Measurements from ENCODE around the gene ARNT2.

Gene ARNT2

GRCh38 chr15:80578871-80579270, 174.7 kb downstream of the ARNT2 start:
- no peak for DNase-seq (ENCODE audit: low read depth)

DNA sequence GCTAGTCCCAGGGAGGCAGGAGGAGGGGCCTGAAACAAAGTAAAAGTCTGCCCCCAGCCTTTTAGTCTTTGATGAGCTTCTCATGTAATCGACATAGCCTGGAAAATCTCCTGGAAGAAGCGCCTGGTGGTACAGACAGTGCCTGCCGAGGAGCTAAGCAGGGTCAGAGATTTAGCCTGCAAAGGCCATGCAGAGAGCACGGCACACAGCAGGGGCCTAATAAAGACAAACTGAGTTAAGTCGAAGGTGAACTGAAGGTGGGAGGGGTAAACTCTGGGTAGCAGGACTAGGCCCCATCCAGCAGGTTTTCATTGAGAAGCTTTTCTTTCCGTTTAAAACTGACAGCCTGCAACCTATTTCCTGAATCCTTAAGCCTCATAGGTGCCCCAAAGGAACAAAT, 175.4 kb downstream of the ARNT2 start:
- no peak for DNase-seq (ENCODE audit: low read depth)

GRCh38 chr15:80580106-80580505, 175.9 kb downstream of the ARNT2 start:
- DNase-seq (ENCODE audit: low read depth): no peak

DNA sequence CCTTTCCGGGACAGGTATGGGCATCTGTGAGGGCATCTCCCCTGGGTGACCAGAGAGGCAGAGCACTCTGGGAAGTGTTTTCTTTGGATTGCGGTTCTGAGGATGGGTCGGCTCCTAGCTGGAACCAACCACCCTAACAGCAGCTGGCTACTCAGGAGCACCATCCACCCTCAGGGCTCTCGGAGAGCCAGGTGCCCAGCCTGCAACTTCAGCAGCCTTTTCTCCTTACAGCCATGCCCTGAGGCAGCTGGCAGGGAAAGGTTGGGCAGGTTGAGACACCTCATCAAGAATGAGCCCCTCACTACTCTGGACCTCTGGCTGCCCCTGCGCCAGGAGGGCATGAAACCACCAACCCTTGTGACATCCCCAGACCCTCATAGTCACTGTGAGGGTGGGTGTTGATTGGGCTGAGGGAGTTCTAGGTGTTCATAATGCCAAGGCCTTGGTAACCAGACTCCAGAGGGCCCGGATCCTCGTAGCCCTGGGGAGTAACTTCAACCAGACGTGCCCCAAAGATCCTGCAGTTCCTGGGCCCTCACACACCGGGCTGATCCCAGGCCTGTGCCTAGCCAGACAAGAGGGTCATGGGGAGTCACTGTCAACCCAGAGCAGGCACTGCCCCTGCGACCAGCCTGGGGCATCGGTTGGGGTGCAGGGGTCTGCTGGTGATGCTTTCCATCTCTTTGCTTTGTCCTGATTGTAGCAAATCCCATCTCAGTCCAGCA, 176.5 kb downstream of the ARNT2 start:
- DNase-seq (ENCODE audit: low read depth): no peak

GRCh38 chr15:80581976-80582375, 177.8 kb downstream of the ARNT2 start:
- DNase-seq (ENCODE audit: low read depth): no peak

DNA sequence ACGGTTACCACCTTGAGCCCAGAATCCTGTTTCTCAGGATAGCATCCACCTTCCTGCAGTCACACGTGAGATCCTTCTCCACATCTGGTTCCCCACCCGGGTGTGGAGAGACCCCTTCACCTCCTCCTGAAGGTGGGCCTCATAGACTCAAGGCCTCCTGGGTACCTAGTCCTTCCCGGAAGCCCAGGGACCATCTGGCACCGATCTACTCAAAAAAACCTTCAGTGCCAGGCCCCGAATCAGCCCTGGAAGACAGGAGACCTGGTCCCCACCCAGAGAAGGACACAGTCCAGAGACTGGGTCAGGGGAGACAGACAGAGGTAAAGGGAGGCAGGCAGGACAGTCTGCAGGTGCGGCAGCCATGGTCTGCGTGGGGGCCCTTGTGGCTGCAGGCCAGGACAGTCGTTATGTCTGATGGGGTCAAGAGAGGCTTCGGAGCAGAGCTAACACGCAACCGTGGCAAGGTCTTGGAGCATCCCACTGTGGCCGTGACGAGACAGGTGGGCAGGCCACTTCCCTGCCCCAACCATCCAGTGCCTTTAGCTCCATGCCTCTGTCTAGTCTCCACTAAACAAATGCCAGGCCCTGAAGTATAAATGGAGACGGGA, 178.7 kb downstream of the ARNT2 start:
- DNase-seq (ENCODE audit: low read depth): no peak

DNA sequence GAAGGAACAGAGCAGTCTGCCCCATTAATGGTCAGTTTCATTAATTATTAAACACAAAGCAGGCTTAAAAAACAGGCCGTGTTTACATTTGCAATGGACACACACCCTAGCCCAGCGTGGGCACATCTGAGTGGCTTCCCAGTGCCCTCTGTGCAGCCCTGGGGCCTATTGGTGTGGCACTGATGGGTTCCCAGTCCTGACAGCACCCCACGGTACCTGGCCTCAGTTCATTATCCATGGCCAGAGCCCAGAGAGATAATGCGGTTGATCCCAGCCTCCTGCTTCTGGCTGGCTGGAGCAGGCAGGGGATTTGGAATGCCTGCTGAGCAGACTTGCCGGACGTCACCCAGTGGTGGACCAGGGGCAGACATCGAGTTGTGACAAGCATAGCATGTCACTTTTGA, 180.4 kb downstream of the ARNT2 start:
- DNase-seq (ENCODE audit: low read depth): no peak

GRCh38 chr15:80584973-80585525, 180.9 kb downstream of the ARNT2 start:
- DNase-seq (ENCODE audit: low read depth): no peak

GRCh38 chr15:80585544-80586018, 181.4 kb downstream of the ARNT2 start:
- no peak for DNase-seq (ENCODE audit: low read depth)

DNA sequence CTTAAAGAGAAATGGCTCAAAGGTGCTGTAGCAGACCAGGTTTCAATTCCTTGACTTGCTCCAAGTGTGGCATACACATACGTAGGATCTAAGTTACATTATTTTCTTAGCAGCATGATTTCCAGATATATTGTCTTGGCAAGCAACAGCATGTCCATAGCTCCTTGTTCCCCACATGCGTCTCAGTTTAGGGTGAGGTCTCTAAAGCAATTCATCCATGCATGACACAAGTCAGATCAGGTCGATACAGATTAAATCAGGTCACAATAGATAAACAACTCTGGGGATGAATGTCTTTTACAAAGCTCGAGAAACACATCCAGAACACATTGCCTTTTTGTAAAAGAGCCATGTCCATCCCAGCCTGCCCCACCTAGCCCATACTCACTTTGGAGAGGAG, 182.0 kb downstream of the ARNT2 start:
- no peak for DNase-seq (ENCODE audit: low read depth)

GRCh38 chr15:80587007-80587406, 182.8 kb downstream of the ARNT2 start:
- no peak for DNase-seq (ENCODE audit: low read depth)

DNA sequence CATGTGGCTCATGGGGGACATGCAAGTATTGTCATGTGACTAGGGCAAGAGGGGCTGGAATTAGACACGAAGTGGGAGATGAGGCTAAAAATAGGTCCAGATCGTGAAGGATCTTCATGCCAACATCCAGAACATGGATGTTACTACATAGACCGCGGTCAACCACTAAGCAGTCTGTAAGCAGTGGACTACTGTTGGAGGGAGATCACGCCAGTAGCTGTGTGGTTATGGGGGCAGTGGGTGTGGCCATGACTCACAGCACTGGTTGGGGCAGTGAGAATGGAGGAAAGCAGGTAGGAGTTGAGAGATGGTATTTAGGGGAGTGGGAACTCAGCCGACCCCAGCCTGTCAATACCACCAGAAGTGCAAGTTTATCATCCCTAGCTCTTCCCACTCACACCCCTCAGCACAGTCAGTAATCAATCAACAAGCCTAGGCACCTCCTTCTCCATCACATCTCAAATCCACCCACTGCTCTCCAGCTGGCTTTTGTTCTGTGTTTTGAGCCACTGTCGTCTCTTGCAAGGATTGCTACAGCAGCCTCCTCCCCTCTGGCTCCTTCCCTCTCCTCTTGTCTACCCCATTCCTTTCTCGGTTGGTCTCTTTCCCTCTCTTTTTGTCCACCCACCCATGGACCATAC, 183.8 kb downstream of the ARNT2 start:
- DNase-seq (ENCODE audit: low read depth): no peak

DNA sequence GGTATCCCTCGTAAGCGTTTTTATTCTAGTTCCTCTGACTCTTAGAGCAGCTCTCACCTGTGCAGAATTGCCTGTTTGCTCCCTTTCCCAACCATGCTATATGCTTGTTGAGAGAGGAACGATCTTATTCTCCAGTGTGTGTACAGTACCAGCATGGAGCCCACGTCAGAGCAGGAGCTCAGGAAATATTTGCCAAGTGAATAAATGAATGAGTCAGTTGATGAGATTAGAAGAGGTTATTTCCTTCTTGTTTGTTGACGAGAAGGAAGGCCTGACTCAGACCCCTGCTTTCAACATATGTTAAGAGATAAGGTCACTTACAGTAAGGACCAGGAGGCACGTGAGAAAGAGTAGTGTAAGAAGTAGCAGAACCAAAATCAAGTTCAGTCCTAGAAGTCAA, 184.6 kb downstream of the ARNT2 start:
- no peak for DNase-seq (ENCODE audit: low read depth)

- DNase-seq (ENCODE audit: low read depth): no peak
Measured at GRCh38 chr15:80590761-80591355, 186.7 kb downstream of the ARNT2 start.

DNA sequence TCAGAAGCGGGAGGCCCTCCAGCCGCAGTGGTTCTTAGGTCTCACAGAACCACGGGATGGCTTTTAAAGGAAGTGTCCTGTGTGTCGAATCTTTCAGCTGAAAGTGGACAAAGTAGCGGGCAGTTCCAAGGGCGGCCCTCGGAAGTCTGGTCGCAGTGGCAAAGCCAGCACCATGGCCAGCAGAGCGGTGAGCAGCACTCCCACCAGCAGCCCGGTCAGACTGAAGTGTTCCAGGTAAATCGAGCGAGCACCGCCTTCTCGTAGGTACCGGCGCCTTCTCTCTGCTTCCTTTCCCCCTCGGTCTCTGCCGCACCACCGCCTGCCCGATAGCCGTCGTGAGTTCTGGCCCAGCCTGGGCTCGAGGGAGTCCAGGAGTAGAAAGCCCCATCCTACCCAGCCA, 187.3 kb downstream of the ARNT2 start:
- DNase-seq (ENCODE audit: low read depth): no peak

DNA sequence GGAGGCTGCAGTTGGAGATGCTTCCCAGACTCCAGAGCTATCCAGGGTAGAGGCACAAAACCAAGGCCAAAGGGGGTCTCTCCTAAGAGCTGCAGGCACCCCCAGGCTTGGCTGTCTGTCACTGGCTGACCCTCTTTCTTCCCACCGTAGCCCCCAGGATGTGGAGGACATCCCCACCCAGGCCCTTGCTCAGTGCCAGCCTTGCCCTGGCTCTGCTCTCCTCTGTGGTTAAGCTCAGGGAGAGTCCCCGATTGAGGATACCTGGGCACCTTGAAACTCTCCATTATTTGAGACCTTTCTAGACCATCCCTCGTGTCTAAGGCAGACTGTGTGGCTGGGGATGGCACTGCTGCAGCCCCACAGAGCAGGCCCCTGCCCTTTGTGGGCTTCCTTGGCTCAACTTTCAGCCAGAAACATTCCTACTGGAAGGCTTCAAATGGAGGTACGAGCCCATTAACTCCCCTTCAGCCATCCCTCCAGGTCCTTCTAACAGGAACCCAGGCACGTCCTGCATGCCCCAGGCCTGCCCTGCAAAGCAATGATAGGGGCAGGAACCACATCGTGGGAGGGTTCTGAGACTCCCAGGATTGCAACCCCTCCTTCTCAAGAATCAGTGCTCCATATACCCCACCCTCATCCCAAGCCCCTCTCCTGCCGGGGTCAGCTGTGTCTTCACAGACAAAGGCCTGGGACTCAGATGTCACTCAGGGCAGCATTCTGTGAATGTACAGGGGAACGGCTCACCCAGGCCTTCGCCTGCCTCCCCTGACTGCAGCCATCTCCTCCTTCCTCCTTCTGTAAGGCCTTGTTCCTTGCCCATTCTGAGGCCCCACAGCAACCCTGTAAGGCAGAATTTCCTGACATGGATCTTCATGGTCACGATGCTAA, 188.0 kb downstream of the ARNT2 start:
- no peak for DNase-seq (ENCODE audit: low read depth)

DNA sequence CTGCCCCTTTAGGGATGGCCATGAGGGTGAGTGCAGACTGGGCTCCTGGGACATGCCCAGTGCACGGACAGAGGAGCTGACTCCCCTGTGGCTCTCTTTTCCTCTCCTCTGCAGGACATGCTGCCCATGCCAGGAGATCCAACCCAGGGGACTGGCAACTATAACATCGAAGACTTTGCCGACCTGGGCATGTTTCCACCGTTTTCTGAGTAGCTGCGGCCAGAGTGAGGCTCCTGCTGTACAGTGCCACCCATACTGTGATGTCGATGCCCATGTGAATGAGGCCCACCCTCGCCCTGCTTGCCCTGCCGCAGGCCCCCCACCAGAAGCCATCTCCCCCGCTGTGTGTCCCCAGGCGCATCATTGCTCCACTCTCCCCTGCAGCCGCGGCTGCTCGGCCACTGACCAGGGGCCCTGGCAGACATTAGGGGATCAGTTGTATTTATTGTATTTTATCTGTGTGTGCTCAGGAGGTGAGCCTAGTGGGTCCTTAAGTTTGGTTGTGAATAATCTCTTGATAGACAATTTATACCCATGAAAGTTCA, 189.4 kb downstream of the ARNT2 start:
- no peak for DNase-seq (ENCODE audit: low read depth)

DNA sequence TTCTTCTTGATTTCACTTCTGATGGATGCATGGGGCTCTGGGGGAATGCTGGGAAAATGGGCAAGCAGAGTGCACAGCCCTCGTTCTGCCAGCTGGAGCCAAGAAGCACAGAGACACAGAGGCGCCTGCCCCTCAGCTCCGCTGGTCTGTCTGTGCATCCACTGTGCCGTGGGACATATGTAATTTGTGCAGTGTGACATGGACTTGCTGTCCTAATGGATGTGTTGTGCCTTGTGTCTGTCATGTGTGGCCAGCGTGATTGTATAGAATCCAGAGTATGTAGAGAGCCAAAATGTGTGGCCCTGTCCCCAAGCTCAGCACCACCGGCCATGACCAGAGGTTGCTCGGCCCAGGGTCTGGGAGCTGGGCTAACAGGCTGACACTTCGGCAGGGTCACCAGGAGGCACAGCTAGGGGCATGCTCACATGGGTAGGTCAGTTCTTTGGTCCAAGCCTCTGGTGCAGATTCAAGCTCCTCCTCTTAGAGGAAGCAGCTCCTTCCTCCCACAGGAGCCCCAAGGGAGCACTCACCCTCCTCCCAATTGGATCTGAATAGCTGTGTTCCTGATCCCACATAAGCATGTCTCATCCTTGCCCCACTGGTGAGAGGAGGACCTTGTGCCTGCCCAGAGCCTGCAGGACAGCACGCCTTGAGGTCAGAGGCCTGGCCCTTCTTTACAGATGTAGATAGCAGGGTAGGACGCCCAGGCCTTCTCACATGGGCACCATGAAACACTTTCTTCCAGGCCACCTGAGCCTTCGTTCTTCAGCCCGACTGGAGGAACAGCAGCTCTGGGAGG, 190.1 kb downstream of the ARNT2 start:
- DNase-seq (ENCODE audit: low read depth): no peak

- DNase-seq (ENCODE audit: low read depth): no peak
Measured at GRCh38 chr15:80595396-80595795, 191.2 kb downstream of the ARNT2 start.

DNA sequence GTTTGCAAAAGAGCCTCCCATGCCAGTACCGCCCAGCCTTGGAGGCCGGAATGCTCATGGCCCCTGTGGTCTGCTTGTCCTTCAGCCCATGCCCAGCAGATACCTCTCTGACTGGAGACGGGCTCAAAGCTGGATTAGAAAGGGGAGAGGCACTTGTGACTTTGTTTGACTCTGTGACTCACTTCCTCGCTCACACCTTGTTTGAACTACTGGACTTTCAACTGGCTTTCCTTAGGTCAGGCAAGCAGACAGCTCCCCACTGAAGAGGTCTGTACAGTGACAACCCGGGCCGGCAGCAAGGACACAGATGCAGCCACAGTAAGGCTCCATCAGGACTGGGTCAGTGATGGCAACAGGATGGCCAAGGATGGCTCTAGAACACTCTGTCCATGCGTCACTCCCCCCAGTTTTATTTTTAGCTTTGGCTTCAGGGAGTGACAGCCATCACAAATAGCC, 192.4 kb downstream of the ARNT2 start:
- DNase-seq (ENCODE audit: low read depth): no peak

All from stimulated activated CD8-positive, alpha-beta memory T cell treated with anti-CD3 and anti-CD28 coated beads, Interleukin-15, amount 100 ng/mL, for 24 hours (primary cell).